Stomach (tissue), 9 donors: Measurements from ENCODE around the gene CCSER1. TPM values are rescaled to one million over a fixed set of nuclear protein-coding genes. Genes with fewer than 3 reads are reported as not detected.

Experiments
- DNase-seq, 2 donors: peaks; one replicate each; pipeline versions ENCODE4 v3.0.0 to v3.0.0-alpha.2; 2013 to 2019
- H3K27ac ChIP-seq, 5 donors: fragments of 200-600 bp in 4 of 5; sonication (generic) in 4 of 5; one replicate each; pipeline ENCODE4 v1.5.1; 2013 to 2019; ENCODE audit warnings: mild to moderate bottlenecking in 1 of 5, moderate library complexity in 1 of 5
- H3K27me3 ChIP-seq, 3 donors: fragments of 200-600 bp; sonication (generic); one replicate each; pipeline ENCODE4 v1.5.1; 2017 to 2019; ENCODE audit warnings: mixed run types in 1 of 3
- H3K36me3 ChIP-seq, 4 donors: fragments of 200-600 bp; sonication (generic); 1 replicate in 3 of 4; 2 replicates in 1 of 4; pipeline ENCODE4 v1.5.1; 2016 to 2019
- H3K4me1 ChIP-seq, 4 donors: fragments of 200-600 bp; sonication (generic); one replicate each; pipeline ENCODE4 v1.5.1; 2016 to 2019
- H3K4me3 ChIP-seq, 4 donors: fragments of 200-600 bp; sonication (generic) in 3 of 4; one replicate each; pipeline ENCODE4 v1.5.1; 2016 to 2019; ENCODE audit warnings: mild to moderate bottlenecking in 1 of 4
- H3K9me3 ChIP-seq, 4 donors: fragments of 200-600 bp; sonication (generic); one replicate each; pipeline ENCODE4 v1.5.1; 2016 to 2019
- EP300 ChIP-seq: sonication (generic); formaldehyde crosslinking; IDR thresholded peaks from one replicate; pipeline ENCODE4 v1.6.1; 2017; ENCODE audit warnings: antibody characterized with exemption
- POLR2A ChIP-seq, 4 donors: fragments of 450-650 bp; IDR thresholded peaks; one replicate each; pipeline ENCODE4 v1.6.1; 2016; ENCODE audit warnings: antibody characterized with exemption in 4 of 4, control low read depth in 2 of 4, mild to moderate bottlenecking in 1 of 4, moderate library complexity in 1 of 4
- POLR2AphosphoS5 ChIP-seq, 3 donors: sonication (generic); formaldehyde crosslinking; IDR thresholded peaks; one replicate each; pipeline ENCODE4 v1.6.1; 2016; ENCODE audit warnings: antibody characterized with exemption in 3 of 3
- WGBS, 5 donors: extraction: QIAGEN DNeasy Blood & Tissue Kit in 3 of 5; methylation state at CpG; one replicate each; pipeline versions ENCODE4 v1.1.5 to v1.1.7; 2013 to 2018; 5-methylcytosine and 5-hydroxymethylcytosine counted together
- intact Hi-C: fragments of 100-400 bp; cut with DNase I; formaldehyde crosslinking; loops from one replicate; pipeline ENCODE4 v1.15.1; 2023; ENCODE audit warnings: low total_unique reads
- polyA plus RNA-seq, 3 donors: library from polyadenylated mRNA; stranded (reverse); fragments of 200-250 nt; gene quantifications; one replicate each; pipeline ENCODE4 v1.2.3, GENCODE V29; 2013
- total RNA-seq, 5 donors: library from RNA; depleted of rRNA; stranded (reverse); fragments of >200 nt; gene quantifications; one replicate each; pipeline versions ENCODE4 v1.1.0 to v1.2.3, GENCODE V29; 2014 to 2016
- TF ChIP-seq, protein P1 (sequence below), 7 experiments: fragments of 450-650 bp in 4 of 7; fragments of 200-600 bp in 3 of 7; sonication (generic) in 3 of 7; IDR thresholded peaks; one replicate each; pipeline ENCODE4 v1.5.1; 2016 to 2019; ENCODE audit warnings: antibody characterized with exemption in 7 of 7, control low read depth in 2 of 7, mild to moderate bottlenecking in 1 of 7
- donor health status: healthy with polysubstance abuse.
- donor health status: Bipolar disorder and iron deficiency.
- donor health status: healthy.

CCSER1 gene
- total and polyA plus RNA-seq, 8 donors, result 0.33 to 149 (median 15.2) TPM

GRCh38 chr4:90215286-90215685 is 88.1 kb downstream of the CCSER1 start:
- 17 to 27% (median 19%) methylated on average over 1 of the region's 1 CpG for WGBS, 5 donors
- Histone ChIP-seq H3K36me3 (no peaks in the 10 kb centered on the region), H3K9me3 (peaks cover 0 to 5% (median 0%) of the 10 kb centered on the region in 4 donors), H3K4me3 (no peak overlapping the region), H3K27ac (no peak overlapping the region), H3K27me3 (no peaks in the 10 kb centered on the region), H3K4me1 (no peaks in the 10 kb centered on the region)
- DNase-seq, result peak in 1 of 2 donors; percentile 77
- TF ChIP-seq POLR2AphosphoS5 (IDR thresholded peaks at IDR 0.05) (no peak), POLR2A (IDR thresholded peaks at IDR 0.05) (no peak), EP300 (no peak)
- TF ChIP-seq, protein P1, sequence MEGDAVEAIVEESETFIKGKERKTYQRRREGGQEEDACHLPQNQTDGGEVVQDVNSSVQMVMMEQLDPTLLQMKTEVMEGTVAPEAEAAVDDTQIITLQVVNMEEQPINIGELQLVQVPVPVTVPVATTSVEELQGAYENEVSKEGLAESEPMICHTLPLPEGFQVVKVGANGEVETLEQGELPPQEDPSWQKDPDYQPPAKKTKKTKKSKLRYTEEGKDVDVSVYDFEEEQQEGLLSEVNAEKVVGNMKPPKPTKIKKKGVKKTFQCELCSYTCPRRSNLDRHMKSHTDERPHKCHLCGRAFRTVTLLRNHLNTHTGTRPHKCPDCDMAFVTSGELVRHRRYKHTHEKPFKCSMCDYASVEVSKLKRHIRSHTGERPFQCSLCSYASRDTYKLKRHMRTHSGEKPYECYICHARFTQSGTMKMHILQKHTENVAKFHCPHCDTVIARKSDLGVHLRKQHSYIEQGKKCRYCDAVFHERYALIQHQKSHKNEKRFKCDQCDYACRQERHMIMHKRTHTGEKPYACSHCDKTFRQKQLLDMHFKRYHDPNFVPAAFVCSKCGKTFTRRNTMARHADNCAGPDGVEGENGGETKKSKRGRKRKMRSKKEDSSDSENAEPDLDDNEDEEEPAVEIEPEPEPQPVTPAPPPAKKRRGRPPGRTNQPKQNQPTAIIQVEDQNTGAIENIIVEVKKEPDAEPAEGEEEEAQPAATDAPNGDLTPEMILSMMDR (IDR thresholded peaks at IDR 0.05), result no peak
- intact Hi-C loops, result no loop called here

DNA sequence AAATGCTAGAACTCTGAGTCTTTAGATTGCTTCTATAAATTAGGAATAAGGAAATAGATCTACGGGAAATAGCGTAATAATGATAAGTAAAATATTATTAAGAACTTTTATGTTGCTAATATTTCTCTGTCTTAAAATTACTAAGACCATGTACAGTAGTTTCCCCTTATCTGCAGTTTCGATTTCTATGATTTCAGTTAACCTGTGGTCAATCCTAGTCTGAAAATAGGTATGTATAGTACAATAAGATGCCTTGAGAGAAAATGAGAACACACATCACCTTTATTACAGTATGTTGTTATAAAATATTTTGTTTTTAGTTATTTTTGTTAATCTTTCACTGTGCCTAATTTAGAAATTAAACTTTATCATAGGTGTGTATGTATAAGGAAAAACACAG is 92.6 kb downstream of the CCSER1 start:
- TF ChIP-seq, protein P1 (IDR thresholded peaks at IDR 0.05), result no peak
- TF ChIP-seq EP300, result no peak
- no peak for TF ChIP-seq POLR2AphosphoS5 (IDR thresholded peaks at IDR 0.05)
- TF ChIP-seq POLR2A (IDR thresholded peaks at IDR 0.05), result no peak
- DNase-seq, result no peak
- H3K4me3 ChIP-seq, result no peak overlapping the region
- WGBS, 5 donors, result 87 to 92% (median 90%) methylated on average over 3 of the region's 3 CpGs
- intact Hi-C loops, result no loop called here
- no peaks in the 10 kb centered on the region for H3K27me3 ChIP-seq
- no peaks in the 10 kb centered on the region for H3K4me1 ChIP-seq
- H3K27ac ChIP-seq, result no peak overlapping the region
- H3K9me3 ChIP-seq, result peaks cover 0 to 5% (median 0%) of the 10 kb centered on the region in 4 donors
- H3K36me3 ChIP-seq, result no peaks in the 10 kb centered on the region

GRCh38 chr4:90220459-90220858 is 93.3 kb downstream of the CCSER1 start:
- intact Hi-C loops, result no loop called here
- TF ChIP-seq, protein P1 (IDR thresholded peaks at IDR 0.05), result no peak
- Histone ChIP-seq H3K4me3 (no peak overlapping the region), H3K9me3 (peaks cover 0 to 5% (median 0%) of the 10 kb centered on the region in 4 donors), H3K4me1 (no peaks in the 10 kb centered on the region), H3K27me3 (no peaks in the 10 kb centered on the region), H3K27ac (no peak overlapping the region), H3K36me3 (no peaks in the 10 kb centered on the region)
- peak in 1 of 2 donors; percentile 34 for DNase-seq
- WGBS, 5 donors, result 62 to 81% (median 67%) methylated on average over 4 of the region's 4 CpGs

DNA sequence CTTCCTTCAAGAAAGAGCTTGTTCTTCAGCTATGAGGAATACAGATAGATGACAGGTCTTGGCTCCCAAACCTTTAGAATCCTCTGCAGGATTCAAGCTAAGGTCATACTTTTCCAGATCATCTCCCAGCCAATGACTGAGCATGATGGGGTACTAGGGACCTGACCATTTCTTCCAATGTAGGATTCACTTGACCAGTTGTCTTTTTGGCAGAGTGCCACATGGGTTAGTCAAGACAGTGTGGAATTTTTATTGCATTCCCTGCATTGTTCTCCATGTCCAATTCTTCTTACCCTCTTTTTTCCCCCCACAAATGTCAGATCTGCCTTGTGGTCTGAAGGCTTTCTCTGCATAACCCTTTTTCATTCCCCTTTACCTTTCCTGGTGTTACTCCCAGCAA is 99.5 kb downstream of the CCSER1 start:
- intact Hi-C loops, result no loop called here
- Histone ChIP-seq H3K4me1 (no peaks in the 10 kb centered on the region), H3K9me3 (peaks cover 0 to 4% (median 0%) of the 10 kb centered on the region in 4 donors), H3K27me3 (no peaks in the 10 kb centered on the region), H3K27ac (no peak overlapping the region), H3K36me3 (no peaks in the 10 kb centered on the region), H3K4me3 (no peak overlapping the region)
- DNase-seq, result no peak
- TF ChIP-seq POLR2A (IDR thresholded peaks at IDR 0.05), result no peak
- no peak for TF ChIP-seq POLR2AphosphoS5 (IDR thresholded peaks at IDR 0.05)
- TF ChIP-seq EP300, result no peak
- TF ChIP-seq, protein P1 (IDR thresholded peaks at IDR 0.05), result no peak
